SHP77 treated with DMSO at 0.1 percent for 48 hours (cell line): Measurements from ENCODE around the gene BBS9.

Source experiments
- DNase-seq: peaks from one replicate; lab custom pipeline; 2025; lab: John Stamatoyannopoulos, UW

The BBS9 gene

DNA sequence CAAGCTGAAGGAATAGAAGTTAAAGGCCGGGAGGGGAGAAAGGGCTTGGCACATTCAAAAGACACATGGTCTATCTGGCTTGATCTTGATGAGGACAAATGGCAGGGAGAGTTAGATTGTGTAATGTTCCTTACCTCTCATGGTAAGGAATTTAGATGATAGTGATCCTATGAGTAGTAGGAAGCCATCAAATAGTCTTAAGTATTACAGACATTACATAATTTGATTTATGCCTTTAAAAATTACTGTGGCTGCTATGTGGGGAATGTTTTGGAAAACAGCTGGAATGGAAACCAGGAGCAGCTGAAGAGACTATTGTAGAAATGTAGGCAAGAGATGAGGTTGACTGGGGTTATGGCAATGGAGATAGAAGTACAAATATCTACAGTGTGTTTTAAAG is 424.7 kb downstream of the BBS9 start:
- DNase-seq = no peak

DNA sequence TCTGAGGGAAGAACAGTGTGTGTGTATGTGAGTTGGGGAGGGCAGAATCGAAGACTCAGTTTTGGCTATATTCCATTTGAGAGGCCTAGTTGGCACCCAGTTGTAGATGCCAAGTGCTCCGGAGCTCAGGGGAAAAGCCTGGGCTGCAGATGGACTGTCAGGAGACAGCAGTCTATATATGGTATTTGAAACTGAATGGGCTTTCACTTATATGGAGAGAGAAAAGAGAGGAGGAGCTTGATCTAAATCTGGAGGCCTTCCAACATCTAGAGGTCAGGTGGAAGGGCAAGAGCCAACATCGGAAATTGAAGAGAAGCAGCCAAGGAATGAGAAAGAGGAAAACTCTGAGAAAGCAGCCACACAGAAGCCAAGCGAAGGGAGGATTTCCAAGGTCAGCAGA is 425.2 kb downstream of the BBS9 start:
- no peak for DNase-seq

DNA sequence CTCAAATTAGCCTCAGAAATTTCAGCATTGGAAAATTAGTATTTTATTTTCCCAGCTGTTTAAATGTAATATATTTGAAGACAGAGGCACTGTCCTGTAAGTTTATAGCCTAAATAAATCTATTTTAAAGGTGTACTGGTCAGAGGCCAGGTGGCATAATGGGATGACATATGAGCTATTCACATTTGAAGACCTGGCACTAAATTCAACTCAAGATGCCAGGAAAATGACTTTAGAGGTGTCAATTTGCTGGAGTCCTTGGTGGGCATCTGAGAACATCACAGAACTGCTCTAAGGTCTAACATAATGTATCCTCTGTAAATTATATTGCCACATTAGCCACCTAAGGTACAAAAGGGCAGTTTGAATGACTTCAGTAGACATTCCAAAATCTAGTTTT is 427.1 kb downstream of the BBS9 start:
- no peak for DNase-seq

DNA sequence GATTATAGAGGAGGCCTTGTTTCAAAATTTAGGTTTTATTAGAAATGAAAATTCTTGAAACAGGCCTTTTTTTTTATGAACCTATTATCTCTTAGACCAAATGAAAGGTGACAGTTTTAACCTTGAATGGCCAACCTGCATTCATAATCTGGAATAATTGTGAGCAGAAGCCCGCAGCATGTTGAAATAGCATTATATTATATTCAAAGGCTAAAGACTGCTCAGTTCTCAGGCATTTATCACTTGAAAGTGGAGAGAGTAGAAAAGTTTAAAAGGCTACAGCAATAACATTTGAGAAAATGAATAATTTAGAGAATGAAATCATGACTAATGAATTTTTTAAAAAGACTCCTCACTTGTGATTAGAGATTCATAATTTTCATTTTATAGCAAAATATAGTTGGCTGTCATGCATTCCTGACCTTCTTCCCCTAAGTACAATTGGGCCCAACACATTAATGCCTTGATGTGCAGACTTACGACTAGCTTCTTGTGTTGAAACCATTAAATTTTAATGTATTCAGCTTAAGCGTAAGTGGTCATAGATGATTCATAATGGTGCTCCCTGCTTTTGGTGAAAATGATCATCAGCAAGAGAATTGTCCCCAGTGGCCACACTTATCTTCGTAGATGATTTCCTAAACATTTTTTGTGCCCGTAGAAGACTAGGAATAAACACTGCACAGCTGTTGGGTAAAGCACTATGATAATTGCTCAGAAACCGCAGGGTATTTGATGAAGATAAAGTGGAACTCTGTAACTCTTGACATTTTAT is 429.4 kb downstream of the BBS9 start:
- no peak for DNase-seq

DNA sequence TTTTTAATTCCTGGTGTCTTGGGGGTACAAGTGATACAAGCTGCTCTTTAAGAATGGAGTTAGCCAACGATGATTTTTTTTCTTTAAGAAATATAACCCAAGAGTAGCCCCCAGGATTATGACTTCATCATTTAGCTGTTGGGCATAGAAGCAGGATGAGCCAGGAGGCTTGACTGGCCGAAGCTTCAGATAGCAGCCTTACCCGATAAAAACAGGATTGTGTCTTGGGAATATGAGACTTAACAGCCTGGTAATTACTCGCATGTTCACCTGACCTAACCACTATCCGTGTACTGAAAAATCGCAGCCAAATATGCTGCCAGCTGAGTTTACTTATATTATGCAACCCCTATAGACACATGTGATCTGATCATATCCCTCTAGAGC is 430.0 kb downstream of the BBS9 start:
- no peak for DNase-seq

DNA sequence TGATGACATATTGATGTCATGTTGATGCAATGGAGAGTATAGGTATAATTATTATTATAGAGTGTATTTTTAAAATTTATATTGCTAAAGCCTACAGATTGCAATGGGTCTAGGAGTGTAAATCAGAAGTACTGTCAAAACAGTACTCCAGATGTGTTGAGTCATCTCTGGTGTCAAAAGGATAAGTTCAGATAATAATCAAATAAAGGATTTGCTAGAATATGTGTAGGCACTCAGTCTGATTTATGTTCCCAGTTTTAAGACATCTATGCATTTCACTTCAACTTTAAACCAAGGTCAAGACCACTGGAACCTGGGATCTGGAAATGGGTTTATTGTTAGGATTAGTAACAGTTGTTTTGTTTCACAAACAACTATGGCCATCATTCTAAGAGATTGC is 433.6 kb downstream of the BBS9 start:
- DNase-seq = no peak

DNA sequence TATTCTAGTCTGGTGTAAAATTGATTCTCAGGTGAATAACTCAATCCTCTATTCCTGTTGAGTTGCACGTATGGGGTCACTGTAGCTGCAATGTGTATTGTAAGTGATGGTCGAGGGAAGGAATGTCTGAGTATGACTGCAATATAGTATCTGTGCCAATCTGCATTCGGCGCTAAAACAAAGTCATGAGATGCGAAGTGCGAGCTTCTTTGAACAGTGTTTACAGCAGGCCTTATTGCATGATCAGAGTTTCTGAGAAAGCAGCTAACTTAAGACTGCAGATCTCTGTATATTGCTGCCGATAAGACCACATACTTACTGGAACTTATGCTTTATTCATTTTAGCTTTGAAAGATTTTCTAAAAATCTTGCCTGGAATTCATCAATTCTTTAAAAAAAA is 434.3 kb downstream of the BBS9 start:
- DNase-seq = no peak

DNA sequence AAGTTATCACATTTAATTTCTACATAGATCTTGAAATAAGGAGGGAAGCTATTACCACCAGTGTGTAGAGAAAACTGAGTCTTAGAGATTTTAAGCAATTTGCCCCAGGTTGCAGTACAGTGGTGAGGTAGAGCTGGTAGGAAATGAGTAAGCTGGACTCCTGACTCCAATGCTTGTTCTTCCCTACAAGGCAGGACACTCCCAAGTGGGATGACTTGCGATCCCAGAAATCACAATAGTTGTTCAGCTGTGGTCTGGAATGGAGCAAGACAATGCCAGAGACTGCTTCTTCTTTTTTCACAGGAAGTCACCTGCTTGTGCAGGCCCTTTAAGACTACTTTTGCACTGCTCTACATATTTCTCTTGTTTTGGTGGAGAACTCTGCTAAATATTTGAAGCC is 448.8 kb downstream of the BBS9 start:
- DNase-seq = no peak

DNA sequence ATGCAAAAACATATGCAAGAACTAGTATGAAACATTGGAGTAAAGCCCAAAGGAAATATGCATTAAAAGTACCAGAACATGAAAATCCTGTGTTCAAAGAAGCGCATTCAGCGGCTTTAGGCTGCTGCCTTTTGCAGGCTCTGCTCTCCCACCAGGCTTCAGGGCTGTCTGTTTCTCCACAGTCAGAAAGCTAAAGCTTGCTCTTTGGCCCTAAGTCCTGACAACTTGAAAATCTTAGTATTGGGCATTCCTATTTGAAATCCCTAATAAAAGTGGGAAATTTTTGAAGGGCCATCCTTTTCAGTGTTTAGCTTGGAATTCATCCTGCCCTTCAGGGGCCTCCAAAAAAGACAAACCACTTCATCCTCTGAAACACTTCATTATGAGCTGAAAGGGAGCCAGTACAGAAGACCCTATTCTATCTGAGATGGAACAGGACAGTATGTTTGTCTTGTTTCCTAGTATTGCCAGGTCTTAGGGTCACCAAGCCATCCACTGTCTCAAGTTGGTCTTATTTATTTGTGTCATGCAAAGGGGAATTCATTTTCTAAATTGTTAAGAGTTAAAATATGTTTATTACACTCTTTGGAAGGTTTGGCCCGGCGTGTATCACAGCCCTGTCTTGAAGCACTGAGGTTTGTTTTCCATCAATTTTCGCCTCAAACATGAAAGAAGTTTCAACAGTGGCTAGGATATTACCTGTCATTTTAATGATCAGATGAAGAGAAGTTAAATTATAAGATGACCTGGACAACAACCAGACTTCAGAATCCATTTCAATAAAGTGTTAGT is 449.7 kb downstream of the BBS9 start:
- DNase-seq = no peak

DNA sequence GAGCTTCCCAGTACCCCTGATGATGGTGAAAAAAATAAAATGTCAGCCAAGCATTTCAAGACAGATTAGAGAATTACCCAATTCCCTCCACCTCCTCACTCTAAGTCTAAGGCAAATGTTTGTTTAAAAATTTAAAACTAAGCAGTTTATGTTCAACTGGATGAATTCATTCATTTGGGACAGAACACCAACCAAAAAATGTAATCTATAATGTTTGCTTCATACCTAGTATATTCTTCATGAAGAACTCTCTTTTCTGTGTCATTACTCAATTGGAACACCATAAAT is 450.3 kb downstream of the BBS9 start:
- no peak for DNase-seq

DNA sequence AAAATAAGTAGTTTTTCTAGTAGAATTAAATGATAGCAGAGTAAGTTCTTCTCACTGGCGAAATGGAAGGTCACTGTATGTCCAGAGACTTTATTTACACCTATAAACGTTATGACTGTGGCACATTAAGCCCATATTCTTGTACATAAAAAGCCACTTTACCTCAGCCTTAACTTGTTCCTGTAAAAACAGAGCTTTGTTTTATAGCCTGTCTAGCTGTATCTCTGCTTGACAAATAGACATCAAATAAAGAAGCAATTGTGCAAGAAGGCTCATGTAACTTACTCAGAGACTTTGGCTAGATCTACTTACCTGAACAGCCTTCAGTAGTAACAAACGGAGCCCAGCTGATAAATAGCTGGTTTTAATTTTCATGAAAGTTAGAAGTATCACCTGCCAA is 451.9 kb downstream of the BBS9 start:
- DNase-seq = no peak

DNA sequence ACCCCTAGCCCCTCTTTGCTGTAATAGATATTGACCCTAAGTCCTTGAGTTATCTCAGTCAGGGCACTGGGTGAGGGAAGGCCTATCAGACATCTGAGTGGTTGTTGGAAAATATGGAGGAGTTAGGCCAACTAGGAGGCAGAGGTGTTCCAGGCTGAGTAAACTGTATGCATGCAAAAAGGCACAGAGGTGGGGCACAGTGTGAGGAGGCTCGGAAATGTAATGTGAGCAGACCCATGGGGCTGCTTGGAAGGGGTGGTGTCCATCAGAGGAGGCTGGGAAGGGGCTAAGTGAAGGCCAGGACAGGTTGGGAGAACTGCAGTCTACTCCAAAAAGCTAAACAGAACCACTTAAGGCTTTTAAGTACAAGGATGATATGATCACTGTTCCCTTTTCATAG is 452.7 kb downstream of the BBS9 start:
- DNase-seq = no peak

DNA sequence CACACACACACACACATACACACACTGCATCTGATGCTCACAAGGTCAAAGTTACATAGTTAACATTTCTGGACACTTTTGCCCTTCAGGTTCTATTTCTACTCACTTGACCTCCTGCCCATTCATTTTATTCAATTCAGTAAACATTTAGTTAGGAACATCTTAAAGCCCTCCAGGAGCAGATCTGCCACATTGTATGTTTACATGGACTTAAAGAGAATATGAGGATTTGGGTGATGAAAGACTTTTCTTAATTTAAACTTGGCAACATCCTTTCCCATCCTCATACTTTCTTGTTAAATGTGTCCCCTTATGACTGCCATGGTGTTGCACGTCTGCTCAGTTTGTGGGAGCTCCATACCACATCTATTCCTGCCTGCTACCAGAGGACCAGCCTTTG is 453.2 kb downstream of the BBS9 start:
- DNase-seq = no peak

DNA sequence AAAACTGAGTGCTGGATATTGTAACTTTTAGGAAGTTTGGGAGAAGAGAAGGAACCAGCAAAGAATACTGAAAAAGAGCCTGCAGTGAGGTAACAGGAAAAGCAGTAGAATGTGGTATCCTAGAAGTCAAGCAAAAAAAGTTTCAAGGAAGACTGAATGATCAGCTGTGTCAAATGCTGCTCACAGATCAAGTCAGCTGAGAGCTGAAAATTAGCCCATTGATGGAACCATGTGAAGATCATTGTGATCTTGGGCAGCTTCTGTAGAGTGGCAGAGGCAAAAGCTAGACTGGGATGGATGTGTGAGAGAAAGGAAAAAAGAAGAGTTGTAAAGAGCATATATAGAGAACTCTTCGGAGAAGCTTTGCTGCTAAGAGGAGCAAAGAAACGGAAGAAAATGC is 460.5 kb downstream of the BBS9 start:
- DNase-seq = no peak

DNA sequence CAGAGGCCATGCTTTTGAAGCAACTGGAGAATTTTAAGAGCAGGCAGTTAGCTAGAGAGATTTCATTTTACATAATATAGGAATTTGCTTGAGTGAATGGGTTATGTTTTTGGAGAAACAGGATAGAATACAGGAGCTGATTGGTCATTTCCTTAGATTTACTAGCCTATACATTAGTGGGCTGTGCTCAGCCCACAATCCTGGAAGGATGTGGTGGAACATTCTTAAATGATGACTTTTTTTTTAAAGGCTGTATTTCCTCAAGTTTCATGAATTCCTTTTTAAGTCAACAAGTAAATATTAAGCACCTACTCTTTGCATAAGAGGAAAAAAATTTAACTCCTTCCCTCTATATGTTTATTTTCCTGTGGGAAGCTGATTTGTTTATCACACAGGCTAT is 461.6 kb downstream of the BBS9 start:
- no peak for DNase-seq

DNA sequence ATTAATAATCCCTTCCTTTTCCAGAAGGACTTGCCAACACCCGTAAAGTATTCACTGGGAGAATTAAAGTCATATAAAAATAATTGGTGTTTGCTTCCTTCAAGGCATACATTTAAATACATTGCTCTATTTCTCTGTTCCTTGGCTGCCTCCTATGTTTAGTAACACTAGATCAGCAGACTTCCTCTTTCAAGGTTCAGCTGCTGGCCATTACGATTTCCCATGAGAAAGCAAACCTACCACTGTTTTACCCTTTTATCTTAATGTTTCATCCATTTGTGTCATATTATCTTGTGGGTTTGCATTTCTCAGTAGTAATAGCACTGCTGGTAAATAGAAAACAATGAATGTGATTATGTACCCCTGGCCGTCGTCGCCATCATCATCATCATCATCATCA is 462.1 kb downstream of the BBS9 start:
- DNase-seq = no peak

DNA sequence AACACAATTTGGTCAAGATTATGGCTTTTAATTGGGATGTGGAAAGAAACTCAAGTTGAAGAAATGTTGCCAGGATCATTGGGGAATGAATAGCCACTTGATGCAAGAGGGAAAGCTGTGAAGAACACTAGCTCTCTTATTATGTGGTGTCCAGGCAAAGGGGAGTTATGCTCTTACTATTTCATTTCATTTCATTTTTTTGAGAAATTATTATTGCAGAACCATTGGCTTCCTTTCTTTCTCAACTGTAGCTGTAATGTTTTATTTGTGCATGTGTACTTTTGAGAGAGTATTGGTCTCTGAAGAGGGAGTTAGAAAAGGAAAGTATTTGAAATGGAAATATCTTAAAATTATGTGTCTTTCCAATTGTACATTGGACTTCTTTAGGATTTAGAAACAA is 463.4 kb downstream of the BBS9 start:
- no peak for DNase-seq

DNA sequence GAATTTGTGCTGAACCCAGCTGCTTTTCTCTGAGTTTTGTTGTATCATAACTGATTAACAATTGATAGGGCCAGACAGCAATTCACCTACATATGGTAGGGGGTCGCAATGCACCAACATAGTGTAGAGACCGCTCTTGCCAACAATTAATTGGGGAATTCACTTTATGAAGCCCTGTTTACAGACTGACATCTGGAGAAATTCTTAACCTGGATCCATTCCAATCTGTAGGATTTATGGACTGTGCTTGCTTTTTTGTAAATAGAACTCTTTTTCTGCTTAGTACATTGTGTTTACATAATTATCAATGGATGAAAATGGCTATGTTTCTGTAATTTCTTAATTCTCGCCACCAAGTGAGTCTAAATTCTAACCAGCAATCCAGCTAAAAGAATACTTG is 464.2 kb downstream of the BBS9 start:
- no peak for DNase-seq

DNA sequence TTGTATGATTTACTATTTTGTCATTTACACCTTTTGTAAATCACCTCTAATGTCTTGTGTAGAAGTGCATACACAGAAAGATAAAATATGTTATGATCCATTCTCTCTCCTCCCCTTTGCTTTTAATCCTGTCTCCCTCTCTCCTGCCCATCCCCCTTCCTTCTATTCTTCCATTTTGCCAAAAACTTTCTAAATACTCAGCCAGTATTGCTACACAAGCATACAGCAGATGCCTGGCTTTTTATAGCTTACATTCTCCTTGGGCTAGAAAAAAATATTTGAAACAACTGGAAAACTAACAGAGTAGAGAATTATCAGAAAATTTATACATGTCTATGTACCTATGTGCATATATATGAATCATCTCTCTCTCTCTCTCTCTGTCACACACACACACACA is 467.3 kb downstream of the BBS9 start:
- DNase-seq = no peak

DNA sequence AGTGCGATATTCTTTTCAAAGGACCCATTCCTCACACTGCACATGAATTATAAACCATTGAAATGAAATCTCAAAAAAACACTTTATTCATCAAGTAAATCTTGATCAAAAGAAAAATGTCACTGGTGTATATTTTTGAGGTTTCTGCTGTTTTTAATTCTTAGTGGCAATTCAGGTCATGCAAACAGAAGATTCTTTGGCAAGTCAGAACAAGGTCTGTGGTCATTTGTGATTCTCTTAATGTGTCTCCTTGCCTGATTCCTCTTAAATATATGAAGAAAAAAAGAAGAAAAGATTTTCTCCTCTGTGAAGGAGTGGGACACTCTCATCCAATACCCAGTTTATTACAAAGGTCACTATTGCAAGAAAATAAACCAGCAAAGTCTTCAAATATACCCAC is 467.8 kb downstream of the BBS9 start:
- no peak for DNase-seq

DNA sequence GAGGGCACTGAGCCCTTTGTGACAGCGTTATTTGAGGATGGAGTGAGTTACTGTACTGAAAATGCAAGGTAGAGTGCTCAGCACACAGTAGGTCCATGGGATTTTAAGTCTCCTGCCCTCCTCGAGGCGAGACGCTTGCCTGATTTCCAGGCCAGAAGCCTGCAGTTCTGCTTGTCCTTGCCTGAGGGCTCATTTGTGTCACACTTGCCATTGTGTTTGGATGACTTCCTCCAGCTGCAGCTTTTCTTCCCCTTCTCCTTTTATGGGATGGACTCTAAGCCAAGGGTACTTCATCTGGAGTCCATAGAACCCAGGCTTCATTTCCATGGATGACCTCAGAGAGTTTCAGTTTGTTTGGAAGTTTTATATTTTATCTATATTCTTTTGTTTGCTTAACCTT is 471.7 kb downstream of the BBS9 start:
- no peak for DNase-seq

DNA sequence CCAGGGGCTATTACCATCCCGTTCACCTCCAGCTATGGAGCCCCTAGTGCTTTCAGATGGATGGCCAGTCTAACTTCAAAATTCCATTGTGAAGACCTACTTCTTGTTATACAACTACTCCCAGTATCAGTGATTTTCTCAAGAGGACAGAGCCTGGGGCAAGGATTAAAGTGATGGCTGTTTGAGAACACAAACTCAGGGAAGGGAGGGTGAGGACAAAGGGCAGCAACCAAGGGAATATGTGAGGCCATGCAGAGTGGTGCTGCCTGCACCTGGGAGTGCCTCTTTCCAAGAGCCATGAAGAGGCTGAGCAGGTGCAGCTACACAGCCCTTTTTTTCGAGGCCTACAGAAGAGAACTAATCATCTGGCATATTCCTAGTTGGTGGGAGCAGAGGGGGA is 472.5 kb downstream of the BBS9 start:
- no peak for DNase-seq

DNA sequence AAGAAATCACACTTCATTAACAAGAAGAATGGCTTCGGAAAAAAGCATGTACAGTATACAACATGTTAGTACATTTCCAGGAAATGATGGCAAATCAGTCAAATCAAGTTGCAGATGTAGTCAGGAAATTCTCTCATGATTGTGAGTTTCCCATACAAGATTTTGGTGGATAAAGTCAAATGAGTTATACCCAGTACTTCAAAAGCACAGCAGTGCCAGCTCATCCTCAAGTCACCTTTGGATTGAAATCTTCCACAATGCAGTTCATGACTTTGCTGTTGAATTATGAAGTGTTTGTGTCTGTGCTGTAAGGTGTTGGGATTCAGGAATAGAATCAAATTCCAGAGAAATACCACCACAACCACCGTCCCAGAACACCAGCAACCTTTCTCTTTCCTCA is 474.7 kb downstream of the BBS9 start:
- no peak for DNase-seq

DNA sequence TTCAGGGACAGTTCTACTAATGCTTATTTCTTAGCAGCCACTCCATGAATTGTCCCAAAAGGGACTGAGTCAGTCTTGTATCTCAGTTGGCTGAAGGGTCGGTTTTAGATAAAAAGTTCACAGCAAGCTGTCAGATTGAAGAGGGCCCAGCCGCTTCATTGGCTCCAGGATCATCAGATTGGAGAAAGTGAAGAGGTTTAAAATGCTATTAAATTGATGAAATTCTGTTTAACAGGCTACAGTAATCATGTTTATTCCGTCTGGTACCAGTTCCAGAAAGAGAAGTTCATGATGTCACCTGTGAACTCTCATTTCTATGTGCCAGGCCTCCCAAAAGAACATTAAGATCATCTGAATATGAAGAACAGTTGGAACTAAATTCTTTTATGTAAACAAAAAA is 481.6 kb downstream of the BBS9 start:
- no peak for DNase-seq
